Kidney tubule cell (primary cell): ENCODE measurements around the gene CNNM1.

ENCODE experiments used
- DNase-seq: peaks from one replicate; pipeline ENCODE4 v3.0.0-alpha.2; 2018; ENCODE audit warnings: low spot score

Gene CNNM1

DNA sequence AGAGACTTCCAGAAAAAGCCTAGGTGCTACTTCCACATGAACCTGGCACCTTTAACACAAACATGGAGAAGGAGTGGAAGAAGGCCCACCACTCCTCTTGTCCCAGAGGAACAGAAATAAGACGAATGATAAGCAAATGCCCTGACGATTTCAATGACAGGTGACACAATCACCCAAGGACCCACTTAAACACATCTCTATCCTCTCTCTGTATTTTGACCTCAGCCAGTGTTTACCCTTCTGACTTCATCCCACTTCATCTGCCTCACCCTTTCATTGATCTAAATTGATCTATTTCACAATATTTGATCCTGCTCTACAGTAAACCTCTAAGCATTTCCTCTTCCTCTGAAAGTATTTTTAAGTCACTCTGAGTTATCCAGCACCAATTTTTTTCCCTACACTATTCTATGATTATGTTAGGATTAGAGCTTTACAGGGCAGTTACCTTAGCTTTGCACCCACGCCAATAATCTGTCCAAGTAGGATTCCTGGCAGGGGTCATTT is 92.1 kb downstream of the CNNM1 start:
- no peak for DNase-seq

DNA sequence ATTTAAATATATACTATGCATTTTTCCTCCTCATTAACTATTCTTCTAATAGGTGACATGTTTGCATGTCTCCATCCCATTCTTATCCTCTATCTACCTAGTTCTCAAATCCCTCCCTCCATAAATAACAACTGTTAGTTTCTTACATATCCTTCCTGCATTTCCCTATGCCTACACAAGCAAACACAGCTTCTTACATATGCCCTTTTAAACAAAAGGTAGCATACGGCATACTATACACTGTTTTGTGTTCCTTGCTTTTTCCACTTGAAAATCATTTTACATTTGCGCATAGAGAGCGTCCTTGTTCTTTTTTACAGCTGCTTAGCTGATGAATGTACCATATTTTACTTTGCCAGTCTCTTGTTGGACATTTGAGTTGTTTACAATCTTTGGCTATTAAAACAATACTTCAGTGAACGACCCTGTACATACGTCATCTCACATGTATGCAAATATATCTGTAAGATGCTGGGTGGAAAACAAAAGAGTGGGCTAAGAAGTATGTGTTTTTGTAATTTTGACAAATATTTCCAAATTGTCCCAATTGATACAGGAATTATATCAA is 93.5 kb downstream of the CNNM1 start:
- no peak for DNase-seq

DNA sequence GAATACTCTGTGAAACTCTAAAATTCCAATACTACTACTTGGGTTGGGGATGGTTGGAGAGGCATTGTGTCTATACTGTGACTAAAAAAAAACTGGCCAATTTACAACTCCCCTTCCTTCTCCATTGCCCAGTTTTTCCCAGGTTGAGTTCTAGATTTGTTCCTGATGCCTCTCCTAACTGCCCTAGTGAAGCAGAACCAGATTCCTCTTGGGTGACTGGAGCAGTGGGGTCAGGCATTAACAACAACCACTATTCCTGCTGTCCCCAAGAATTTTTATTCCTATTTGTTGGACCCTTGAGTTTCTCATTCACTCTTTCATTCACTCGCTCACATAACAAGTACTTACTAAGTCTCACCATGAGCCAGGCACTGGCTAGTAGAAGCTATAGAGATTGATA is 95.5 kb downstream of the CNNM1 start:
- peak; percentile 60 for DNase-seq

DNA sequence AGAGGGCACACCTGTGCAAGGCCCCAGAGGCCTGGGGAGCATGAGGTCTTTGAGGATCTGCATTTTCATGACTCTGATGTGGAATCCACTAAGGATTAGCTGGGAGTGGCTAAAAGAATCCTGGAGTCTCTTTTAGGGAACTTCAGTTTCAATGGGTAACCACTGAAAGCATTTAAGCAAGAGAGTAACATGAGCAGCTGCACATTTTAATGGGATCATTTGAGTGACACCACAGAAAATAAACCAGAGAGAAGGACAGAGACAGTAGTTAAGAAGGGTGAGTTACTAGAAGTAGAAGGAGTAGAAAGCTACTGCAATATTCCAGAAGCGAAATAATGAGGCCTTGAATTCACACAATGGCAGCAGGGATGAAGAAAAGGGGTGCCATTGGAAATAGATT is 96.0 kb downstream of the CNNM1 start:
- no peak for DNase-seq

DNA sequence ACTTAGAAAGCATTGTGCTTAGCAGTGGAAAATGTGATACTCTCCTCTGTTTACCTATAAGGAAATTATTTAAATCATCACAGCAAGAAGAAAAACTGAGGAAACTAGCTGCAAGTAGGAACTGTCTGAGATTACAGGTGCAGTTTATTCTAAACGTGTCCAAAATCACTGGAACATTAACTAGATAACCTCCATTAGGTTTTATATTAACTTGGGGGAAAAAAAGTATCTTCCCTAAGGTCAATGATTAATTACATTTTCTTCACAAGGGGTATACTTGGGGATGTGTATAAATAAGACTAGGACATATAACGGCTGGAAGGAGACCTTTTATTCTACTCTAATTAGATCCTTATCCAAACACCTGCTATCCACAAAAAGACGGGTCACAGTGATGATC is 97.5 kb downstream of the CNNM1 start:
- peak; percentile 70 for DNase-seq

DNA sequence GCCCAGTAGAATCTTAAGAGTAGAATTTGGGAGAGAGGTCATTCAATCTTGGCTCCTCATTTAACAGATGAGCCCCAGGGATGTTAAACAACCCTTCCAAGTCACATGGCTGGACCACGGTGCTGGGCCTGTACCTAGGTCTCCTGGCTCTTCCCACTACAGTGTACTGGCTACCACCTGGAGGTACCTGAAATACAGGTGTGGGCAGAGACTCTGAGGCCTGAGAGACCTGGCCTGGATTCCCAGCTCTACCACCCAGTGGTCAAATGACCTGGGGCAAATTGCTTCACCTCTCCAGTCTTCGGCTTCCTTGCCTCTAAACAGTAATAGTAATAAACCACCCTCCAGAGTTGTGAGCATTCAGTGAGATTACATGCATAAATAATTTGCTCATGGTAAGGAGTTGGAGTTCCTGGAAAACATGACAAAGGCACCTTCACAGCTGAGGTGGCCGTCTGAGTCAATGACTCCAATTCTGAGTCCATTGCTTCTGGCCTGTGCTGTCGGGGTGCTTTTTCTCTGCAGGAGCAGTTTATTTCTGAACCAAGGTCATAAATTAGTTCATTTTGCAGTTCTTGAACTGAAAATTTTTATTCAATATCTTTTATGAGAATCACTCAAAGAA is 98.5 kb downstream of the CNNM1 start:
- peak; percentile 78 for DNase-seq

DNA sequence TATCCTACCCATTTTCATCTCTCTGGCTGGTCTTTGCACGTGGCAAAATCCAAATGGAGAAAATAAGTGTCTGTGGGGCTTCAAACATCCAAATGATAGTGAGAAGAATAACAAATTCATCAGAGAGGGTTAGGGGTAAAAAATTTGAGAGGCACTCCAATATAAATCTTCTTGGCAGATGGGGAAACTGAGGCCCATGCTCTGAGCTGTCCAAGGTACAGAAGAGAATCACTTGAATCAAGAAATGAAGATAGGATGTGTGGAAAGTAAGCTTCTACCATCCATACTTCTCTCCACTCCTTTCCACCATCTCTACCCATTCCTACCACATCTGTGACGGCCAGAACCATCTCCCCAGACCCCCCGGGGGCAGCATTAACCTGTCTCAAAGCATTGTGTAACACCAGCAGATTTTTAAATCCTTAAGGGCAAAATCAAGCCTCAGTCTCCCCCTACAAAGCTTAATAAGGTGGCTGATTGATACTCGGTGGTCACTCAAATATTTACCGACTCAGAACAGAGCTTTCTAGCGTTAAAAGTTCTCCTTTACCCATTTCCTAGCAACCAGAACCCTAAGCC is 100.5 kb downstream of the CNNM1 start:
- peak; percentile 7 for DNase-seq

DNA sequence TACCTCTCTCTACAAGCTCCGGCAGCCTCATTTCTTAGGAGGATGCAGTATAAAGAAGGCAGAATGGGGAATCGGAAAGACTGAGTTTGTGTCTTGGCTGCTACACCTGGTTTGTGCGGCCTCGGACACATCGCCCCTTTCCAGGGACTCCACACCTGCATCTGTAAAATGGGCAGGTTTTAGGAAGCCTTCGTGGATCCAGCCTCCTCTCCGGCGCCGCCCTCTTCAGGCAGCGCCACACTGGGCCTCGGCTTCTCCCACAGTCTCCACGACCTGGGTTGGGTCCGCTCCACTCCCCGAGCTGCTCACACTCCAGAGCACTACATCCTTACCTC is 100.9 kb downstream of the CNNM1 start:
- no peak for DNase-seq

DNA sequence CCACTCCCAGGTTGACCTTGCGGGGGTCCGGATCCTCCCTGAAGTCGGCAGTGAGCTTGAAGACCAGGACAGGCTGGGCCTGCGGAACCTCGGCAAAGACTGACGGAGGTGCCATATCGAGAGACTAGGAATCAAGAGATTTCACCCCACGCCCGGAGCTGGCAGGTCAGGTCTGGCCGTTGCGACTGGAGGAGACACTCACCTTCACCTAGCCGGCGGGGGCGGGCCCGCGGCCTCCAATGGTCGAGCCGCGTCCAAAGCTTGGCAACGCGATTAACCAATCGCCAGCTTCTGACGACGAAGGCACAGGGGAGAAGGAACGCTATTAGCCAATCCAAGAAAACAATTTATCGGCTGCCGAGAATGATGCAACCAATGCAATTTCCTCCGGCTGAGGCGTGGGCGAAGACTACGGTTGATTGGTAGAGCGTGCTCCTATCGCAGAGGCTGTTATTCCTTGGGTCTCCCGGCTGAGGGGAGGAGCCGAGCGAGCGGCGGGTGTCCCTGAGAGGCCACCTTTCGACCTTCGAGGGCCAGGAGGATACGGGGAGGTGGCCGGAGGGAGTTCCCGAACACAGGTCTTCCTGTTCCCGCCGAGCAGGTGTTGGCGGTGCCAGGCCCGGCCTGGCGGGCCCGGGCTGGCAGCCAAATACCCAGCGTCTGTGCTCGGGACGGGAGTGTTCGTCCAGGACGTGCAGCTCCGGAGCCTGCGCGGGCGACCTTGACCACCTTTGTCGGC is 101.5 kb downstream of the CNNM1 start, which contains the start of gene GOT1:
TSS of gene GOT1 (minus strand) at position 174 of the 739 bp plus-strand sequence. CDS start at position 115, 59 bp downstream.
- DNase-seq: peak; percentile 99

DNA sequence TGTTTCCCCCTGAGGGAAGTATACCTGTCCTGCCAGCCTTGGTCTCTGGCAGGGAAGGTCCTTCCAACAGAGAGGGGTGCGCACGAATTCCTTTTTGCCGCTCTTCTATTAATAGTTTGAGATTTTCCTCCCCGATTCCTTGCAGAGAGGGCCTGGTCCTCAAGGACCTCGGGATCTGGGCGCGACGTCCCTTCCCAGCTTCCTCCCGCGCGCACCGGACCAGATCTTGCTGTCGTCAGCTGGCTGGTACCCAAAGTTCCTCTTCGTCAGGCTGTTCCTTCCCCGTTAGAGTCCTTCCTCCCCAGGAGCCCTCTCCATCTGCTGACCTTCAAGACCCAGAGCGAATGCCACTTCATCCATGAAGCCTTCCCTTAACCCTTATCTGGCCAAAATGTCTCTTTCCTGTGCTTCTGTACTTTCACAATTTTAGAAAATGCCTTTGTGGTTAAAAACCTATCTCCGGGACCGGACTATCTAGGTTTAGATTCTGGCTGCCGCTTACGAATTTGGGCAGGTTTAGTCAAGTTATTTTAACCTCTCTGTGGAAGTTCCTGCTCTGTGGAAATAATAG is 102.1 kb downstream of the CNNM1 start:
- DNase-seq: peak; percentile 66

DNA sequence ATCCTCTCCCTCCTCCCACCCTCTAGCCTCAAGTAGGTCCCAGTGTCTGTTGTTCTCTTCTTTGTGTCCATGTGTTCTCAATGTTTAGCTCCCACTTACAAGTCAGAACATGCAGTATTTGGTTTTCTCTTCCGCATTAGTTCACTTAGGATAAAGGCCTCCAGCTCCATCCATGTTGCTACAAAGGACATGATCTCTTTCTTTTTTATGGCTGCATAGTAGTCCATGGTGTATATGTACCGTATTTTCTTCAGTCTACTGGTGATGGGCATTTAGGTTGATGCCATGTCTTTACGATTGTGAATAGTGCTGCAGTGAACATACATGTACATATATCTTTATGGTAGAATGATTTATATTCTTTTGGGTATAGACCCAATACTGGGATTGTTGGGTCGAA is 102.9 kb downstream of the CNNM1 start:
- no peak for DNase-seq

DNA sequence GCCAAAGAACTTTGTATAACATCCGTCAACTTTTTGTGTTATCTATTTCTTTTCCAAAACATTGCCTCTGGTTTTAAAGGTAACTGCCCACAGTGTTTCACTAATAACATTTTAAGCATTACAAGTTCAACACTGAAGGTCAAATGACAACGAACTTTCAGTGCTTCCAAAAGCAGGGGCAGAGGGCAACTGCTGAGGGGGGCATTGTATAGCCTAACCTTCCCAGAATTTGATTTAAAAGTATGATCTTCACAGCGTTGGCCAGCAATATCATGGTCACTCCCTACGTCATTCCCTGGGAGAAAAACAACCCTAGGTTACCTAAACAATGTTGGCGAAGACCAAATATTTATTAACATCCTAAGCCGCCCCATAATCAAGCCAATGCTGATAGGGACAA is 103.7 kb downstream of the CNNM1 start:
- DNase-seq: no peak

DNA sequence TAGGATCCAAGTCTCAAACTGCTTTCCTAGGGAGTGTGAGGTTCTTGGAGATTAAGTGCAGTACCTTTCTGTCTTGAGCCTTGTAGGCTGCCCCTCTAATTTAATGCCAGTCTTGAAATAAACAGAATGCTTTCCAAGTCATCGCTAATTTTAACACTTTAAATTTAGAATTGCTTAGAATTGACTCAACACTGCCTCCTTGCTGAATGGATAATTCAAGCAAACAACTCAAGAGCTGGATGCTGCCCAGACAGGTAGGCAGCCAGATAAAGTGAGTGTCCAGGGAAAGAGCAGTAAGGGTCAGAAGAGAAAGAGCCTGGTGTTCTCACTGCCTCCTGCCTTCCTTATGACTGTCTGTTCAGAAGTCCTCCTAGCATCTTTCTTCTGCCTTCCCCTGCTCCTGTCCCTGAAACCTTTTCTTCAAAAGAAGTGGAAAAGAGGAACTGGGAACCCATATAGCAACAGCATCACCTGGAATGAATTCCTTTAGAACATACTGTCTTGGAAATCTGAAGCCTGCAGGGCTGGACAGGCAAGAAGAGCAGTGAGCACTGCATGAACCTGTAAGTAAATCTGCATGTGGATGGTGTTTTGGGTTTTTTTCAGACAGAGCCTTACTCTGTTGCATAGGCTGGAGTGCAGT is 104.3 kb downstream of the CNNM1 start:
- DNase-seq: peak; percentile 23

DNA sequence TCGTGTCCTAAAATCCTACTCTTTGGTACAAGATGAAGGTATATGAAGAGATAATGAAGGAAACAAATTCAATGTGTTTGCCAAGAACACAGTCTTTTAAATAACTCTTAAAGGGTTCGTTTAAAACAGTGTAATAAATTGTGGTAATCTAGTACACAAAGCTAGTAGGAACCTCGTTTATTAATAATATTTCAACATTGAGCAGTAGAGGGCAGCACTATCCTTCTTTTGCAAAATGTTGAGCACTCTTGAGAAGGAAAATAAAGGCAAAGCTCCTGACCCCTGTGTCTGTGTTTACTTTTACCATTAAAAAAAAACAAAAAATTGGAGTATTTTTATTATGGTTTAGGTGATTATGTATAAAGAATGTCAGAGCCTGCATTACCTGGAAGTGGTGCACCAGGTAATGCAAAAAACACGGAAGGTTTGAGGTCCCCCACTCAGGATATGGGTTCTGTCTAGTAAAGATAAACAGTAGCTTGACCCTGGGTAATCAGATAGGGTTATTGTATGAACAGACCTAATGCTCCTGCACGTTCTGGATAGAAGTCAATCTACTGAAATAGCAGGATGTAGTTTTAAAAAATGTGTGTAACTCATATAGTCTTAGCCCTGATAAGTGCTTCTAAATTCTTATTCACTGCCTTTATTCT is 107.0 kb downstream of the CNNM1 start:
- peak; percentile 57 for DNase-seq

DNA sequence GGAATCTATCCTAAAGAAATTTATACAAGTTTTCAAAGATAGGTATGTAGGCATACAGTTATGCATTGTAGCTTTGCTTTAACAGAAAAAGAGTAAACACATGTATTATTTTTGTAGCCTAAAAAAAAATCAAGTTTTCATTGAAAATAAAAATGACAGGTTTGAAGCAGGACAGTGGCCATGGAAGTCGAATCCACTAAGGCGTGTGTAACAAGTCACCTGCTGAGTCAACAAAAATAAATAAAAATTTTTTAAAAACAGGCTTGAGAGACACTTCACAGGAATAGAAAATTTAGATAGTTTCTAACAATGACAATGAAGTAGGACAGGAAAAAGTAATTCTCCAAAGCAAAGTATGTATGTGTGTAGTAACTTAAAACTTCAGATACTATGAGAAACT is 109.7 kb downstream of the CNNM1 start:
- no peak for DNase-seq

DNA sequence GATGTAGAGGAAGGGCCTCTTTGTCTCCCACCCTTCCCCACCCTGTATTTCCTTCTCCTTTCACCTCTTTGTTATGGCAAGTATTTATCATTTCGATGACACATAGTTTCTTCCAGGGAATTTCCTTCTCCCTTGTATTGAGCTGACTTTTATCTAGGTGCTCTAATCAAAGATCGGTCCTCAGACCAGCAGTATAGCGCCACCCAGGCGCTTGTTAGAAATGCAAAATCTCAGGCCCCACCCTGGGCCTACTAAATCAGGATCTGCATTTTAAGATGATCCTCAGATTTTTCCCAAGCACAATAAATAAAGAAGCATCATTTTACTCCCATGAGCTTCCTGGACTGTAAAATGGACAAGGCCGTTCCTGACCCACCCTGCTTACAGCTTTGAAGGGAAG is 113.2 kb downstream of the CNNM1 start:
- DNase-seq: peak; percentile 15

DNA sequence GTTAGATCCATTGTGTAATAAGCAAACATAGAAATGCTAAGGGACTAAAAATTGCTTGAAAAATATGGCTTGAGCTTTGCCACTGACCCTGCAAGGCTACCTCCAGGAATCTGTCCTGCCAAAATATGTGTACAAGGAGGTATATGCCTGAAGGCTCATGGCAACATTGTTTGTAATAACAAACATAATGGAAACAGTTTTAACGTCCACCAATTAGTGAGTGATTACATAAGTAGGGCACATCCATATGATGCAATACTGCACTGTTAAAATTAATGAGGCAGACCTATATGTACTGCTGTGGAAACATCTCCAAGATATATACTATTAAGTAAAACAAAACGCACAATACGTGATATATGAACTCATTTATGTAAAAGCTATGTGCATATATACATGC is 114.3 kb downstream of the CNNM1 start:
- DNase-seq: no peak
